Loucy (cell line): ENCODE measurements around the gene MCF2L2.

Source experiments
- H2AFZ ChIP-seq: fragments of 200-600 bp; sonication (generic); 2 replicates; pipeline ENCODE4 v1.6.0; 2016; ENCODE audit warnings: antibody characterized with exemption, mild to moderate bottlenecking, low read length, moderate library complexity
- H3F3A ChIP-seq: fragments of 200-600 bp; 2 replicates; pipeline ENCODE4 v1.6.0; 2016; ENCODE audit warnings: antibody characterized with exemption, low read depth, mild to moderate bottlenecking
- H3K27me3 ChIP-seq: fragments of 200-600 bp; sonication (generic); 2 replicates; pipeline ENCODE4 v1.6.1; 2014; ENCODE audit warnings: low read length, mild to moderate bottlenecking; ENCODE audit not compliant: insufficient read depth, poor library complexity, severe bottlenecking
- H3K36me3 ChIP-seq: fragments of 200-600 bp; sonication (generic); 2 replicates; pipeline ENCODE4 v1.6.1; 2016; ENCODE audit warnings: low read length; ENCODE audit not compliant: insufficient read depth
- H3K4me1 ChIP-seq: fragments of 200-600 bp; sonication (generic); 2 replicates; pipeline ENCODE4 v1.5.1; 2014; ENCODE audit warnings: low read length, mild to moderate bottlenecking; ENCODE audit not compliant: insufficient read depth, poor library complexity, severe bottlenecking
- H3K4me2 ChIP-seq: fragments of 200-600 bp; sonication (generic); 2 replicates; pipeline ENCODE4 v1.6.0; 2014; ENCODE audit warnings: antibody characterized with exemption, low read length, low read depth, mild to moderate bottlenecking; ENCODE audit not compliant: poor library complexity, severe bottlenecking
- H3K4me3 ChIP-seq: fragments of 200-600 bp; sonication (generic); 2 replicates; pipeline ENCODE4 v1.5.1; 2014; ENCODE audit warnings: low read length, mild to moderate bottlenecking, mixed read lengths; ENCODE audit not compliant: poor library complexity, severe bottlenecking
- H3K79me2 ChIP-seq: fragments of 200-600 bp; sonication (generic); 2 replicates; pipeline ENCODE4 v1.6.1; 2014; ENCODE audit warnings: low read length; ENCODE audit not compliant: insufficient read depth
- H3K9ac ChIP-seq: fragments of 200-600 bp; sonication (generic); 2 replicates; pipeline ENCODE4 v1.6.0; 2014; ENCODE audit warnings: mild to moderate bottlenecking, low read depth, low read length, moderate library complexity; ENCODE audit not compliant: poor library complexity, severe bottlenecking
- H3K9me2 ChIP-seq: fragments of 200-600 bp; sonication (generic); replicated peaks from 2 replicates; pipeline ENCODE4 v1.6.1; 2016; ENCODE audit warnings: low read depth, low read length, mixed read lengths
- H3K9me3 ChIP-seq: fragments of 200-600 bp; sonication (generic); 2 replicates; pipeline ENCODE4 v1.6.1; 2014; ENCODE audit warnings: mild to moderate bottlenecking, antibody characterized with exemption, low read length, low read depth; ENCODE audit not compliant: insufficient read depth
- H4K20me1 ChIP-seq: fragments of 200-600 bp; sonication (generic); 2 replicates; pipeline ENCODE4 v1.6.0; 2014; ENCODE audit warnings: antibody characterized with exemption, low read length, mild to moderate bottlenecking; ENCODE audit not compliant: insufficient read depth, poor library complexity, severe bottlenecking
- EZH2phosphoT487 ChIP-seq: fragments of 200-600 bp; IDR thresholded peaks from 2 replicates; pipeline ENCODE4 v1.6.1; 2018; ENCODE audit warnings: antibody characterized with exemption, mild to moderate bottlenecking, moderate library complexity, borderline replicate concordance
- TF ChIP-seq, protein P1 (sequence below): fragments of 200-600 bp; sonication (generic); conservative IDR thresholded peaks from 2 replicates; pipeline ENCODE4 v1.5.1; 2014; ENCODE audit warnings: mild to moderate bottlenecking, antibody characterized with exemption, low read length

Gene MCF2L2

DNA sequence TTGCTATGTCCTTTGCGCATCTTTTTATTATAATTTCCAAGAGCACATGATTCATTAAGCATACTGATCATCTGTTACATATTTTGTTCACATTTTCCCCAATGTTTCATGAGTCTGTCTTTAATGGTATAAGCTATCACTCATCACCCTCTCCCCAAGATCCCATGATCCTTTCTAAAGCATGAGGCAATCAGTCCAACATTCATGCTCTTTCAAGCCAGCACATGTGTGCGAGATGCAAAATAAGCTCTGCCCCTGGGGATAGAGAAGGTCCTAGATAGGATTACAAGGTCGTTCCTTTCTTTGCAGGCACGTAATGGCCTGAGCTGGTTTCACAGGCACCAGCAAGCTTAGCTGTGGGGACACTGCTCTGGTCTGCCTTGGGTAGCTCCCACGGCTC lies 207.6 kb downstream of the MCF2L2 start:
- Histone ChIP-seq H2AFZ (no peak overlapping the region), H3K9me3 (no peaks in the 10 kb centered on the region), H3K27me3 (no peaks in the 10 kb centered on the region), H3K4me1 (peaks cover 3% of the 10 kb centered on the region), H3K9me2 (no peaks in the 10 kb centered on the region), H3F3A (no peaks in the 10 kb centered on the region; the same call in 1 of the 2 replicates), H3K4me2 (no peak overlapping the region), H4K20me1 (no peaks in the 10 kb centered on the region), H3K4me3 (no peak overlapping the region), H3K79me2 (no peaks in the 10 kb centered on the region), H3K36me3 (no peaks in the 10 kb centered on the region), H3K9ac (no peak overlapping the region)
- no peak for TF ChIP-seq EZH2phosphoT487
- TF ChIP-seq, protein P1, sequence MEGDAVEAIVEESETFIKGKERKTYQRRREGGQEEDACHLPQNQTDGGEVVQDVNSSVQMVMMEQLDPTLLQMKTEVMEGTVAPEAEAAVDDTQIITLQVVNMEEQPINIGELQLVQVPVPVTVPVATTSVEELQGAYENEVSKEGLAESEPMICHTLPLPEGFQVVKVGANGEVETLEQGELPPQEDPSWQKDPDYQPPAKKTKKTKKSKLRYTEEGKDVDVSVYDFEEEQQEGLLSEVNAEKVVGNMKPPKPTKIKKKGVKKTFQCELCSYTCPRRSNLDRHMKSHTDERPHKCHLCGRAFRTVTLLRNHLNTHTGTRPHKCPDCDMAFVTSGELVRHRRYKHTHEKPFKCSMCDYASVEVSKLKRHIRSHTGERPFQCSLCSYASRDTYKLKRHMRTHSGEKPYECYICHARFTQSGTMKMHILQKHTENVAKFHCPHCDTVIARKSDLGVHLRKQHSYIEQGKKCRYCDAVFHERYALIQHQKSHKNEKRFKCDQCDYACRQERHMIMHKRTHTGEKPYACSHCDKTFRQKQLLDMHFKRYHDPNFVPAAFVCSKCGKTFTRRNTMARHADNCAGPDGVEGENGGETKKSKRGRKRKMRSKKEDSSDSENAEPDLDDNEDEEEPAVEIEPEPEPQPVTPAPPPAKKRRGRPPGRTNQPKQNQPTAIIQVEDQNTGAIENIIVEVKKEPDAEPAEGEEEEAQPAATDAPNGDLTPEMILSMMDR = no peak

DNA sequence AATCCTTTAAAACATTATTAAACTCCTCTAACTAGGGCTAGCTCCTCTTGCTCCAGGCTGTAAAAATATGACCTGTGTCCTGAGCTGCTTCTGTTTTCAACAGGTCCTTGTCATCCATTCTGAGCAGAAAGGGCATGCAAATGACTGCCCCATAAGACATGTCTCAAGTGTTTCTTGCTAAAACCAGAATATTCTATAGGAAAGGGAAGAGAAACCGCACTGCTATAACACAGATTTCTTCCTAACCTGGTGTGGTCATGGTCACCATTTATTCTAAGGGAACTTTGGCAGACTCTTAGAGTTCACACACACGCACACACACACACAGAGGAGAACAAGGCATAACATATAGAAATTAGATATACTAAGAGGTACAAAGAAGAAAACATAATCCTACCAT lies 209.6 kb downstream of the MCF2L2 start:
- H3K36me3 ChIP-seq = no peaks in the 10 kb centered on the region
- H2AFZ ChIP-seq = no peak overlapping the region
- no peaks in the 10 kb centered on the region for H3K9me3 ChIP-seq
- no peak overlapping the region for H3K4me3 ChIP-seq
- H3K79me2 ChIP-seq = no peaks in the 10 kb centered on the region
- H3K27me3 ChIP-seq = no peaks in the 10 kb centered on the region
- TF ChIP-seq, protein P1 = no peak
- TF ChIP-seq EZH2phosphoT487 = no peak
- H3K4me2 ChIP-seq = no peak overlapping the region
- H3K9ac ChIP-seq = no peak overlapping the region
- no peaks in the 10 kb centered on the region for H3K4me1 ChIP-seq
- H3K9me2 ChIP-seq = no peaks in the 10 kb centered on the region
- H3F3A ChIP-seq = no peaks in the 10 kb centered on the region; the same call in 1 of the 2 replicates
- H4K20me1 ChIP-seq = no peaks in the 10 kb centered on the region

DNA sequence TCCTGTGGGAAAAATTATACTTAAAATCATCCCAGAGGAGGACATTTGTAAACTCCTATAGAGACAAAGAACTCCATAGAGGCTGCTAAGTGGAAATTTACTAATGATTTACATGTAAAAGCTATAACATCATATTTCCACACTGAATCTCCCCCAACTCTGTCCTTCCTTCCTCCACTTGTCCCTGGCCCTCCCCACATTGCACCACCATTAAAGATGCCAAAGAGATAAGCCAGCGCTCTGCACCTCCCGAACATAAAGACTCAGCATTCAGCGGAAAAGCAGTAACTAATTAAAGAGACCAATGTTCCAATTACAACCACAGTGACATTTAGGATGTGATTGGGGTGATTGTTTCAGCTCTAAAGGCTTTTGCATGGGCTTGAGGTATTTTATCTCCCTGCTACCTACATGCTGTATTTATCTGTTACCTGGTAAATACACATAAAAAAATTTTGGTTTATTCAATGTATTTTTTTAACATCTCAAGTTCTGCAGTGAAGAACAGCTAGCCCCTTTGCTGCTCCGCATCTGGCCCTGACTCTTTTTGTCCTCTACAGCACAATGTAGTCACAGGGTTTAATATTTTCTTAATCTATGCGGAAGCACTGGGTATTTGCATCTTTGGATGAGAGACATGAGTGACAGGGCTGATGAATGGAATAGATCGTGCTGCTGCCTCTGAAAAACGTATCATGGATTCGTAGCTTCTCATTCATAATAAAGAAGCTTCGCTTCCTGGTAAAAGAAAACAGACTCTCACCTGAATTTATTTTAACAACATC lies 210.7 kb downstream of the MCF2L2 start:
- H4K20me1 ChIP-seq = no peaks in the 10 kb centered on the region
- H3K79me2 ChIP-seq = no peaks in the 10 kb centered on the region
- no peak for TF ChIP-seq EZH2phosphoT487
- TF ChIP-seq, protein P1 = no peak
- H3K9ac ChIP-seq = no peak overlapping the region
- H3K27me3 ChIP-seq = no peaks in the 10 kb centered on the region
- H3K4me1 ChIP-seq = no peaks in the 10 kb centered on the region
- no peak overlapping the region for H3K4me2 ChIP-seq
- no peaks in the 10 kb centered on the region for H3K9me3 ChIP-seq
- no peak overlapping the region for H2AFZ ChIP-seq
- no peaks in the 10 kb centered on the region for H3K36me3 ChIP-seq
- H3K4me3 ChIP-seq = no peak overlapping the region
- H3K9me2 ChIP-seq = no peaks in the 10 kb centered on the region
- no peaks in the 10 kb centered on the region; the same call in 1 of the 2 replicates for H3F3A ChIP-seq
